ENCODE measurements around the gene DOP1A. TPM values are rescaled to one million over a fixed set of nuclear protein-coding genes. Genes with fewer than 3 reads are reported as not detected.

The DOP1A gene
- total RNA-seq, 2 experiments from 2014 or later, result 6.6 to 7.7 TPM

GRCh38 chr6:83192456-83192855 is 125.0 kb downstream of the DOP1A start:
- ATAC-seq (peak; percentile 3), DNase-seq (no peak)
- CTCF ChIA-PET, result interaction anchor here (2.8 to 9.7 kb wide), 2 partner anchors 23 to 126 kb away, joined by 11 to 70 read pairs; partner anchors contain the start of genes DOP1A and UBE3D
- Mint-ChIP-seq H3K27me3 (no peaks in the 10 kb centered on the region), H3K4me3 (peak overlapping the region; percentile 96), H3K27ac (peak overlapping the region; percentile 91), H3K4me1 (ENCODE audit: low read depth) (peaks cover 48% of the 10 kb centered on the region), H3K36me3 (ENCODE audit: low read depth) (peaks cover 20% of the 10 kb centered on the region), H3K9me3 (no peaks in the 10 kb centered on the region)
- POLR2A ChIA-PET, result no interaction called here
- TF ChIP-seq CTCF (IDR thresholded peaks at IDR 0.05), result no peak
- intact Hi-C loops (cut with micrococcal nuclease), result loop anchor here (5.0 kb wide), 1 partner anchor 125 kb away; the partner anchor contains the start of genes DOP1A and UBE3D

- Mint-ChIP-seq H3K27me3 (no peaks in the 10 kb centered on the region), H3K36me3 (ENCODE audit: low read depth) (peaks cover 20% of the 10 kb centered on the region), H3K9me3 (no peaks in the 10 kb centered on the region), H3K4me1 (ENCODE audit: low read depth) (peaks cover 48% of the 10 kb centered on the region), H3K4me3 (peak within 1 kb of the TSS; percentile 96), H3K27ac (peak within 1 kb of the TSS; percentile 91)
- DNase-seq (peak; percentile 89), ATAC-seq (peak; percentile 98)
- ChIA-PET POLR2A (interaction anchor here (0.6 kb wide), 1 partner anchor 127 kb away, joined by 3 read pairs; the partner anchor contains the start of gene UBE3D), CTCF (interaction anchor here (2.8 to 9.7 kb wide), 2 partner anchors 22 to 127 kb away, joined by 11 to 70 read pairs; partner anchors contain the start of genes DOP1A and UBE3D)
- intact Hi-C loops (cut with micrococcal nuclease), result loop anchor here (5.0 kb wide), 1 partner anchor 126 kb away; the partner anchor contains the start of genes DOP1A and UBE3D
- no peak for TF ChIP-seq CTCF (IDR thresholded peaks at IDR 0.05)
These were observed 125.6 kb downstream of the DOP1A start, which contains the start of the genes PGM3 and RWDD2A for GRCh38 chr6:83192871-83193746. PGM3 (minus strand) TSS chr6:83193265; CDS start chr6:83191012, 2,253 bp downstream. RWDD2A (plus strand) TSS chr6:83193357; CDS start chr6:83194452, 1,095 bp downstream.

GRCh38 chr6:83193747-83194566 is 126.5 kb downstream of the DOP1A start:
- H3K9me3 Mint-ChIP-seq, result no peaks in the 10 kb centered on the region
- CTCF ChIA-PET, result interaction anchor here (1.7 to 9.7 kb wide), 3 partner anchors 15 to 128 kb away, joined by 5 to 70 read pairs (median 11); partner anchors contain the start of genes DOP1A and UBE3D
- ATAC-seq (peak; percentile 7), DNase-seq (peak; percentile 15)
- H3K27ac Mint-ChIP-seq, result no peak overlapping the region
- H3K4me1 Mint-ChIP-seq (ENCODE audit: low read depth), result peaks cover 44% of the 10 kb centered on the region
- no peaks in the 10 kb centered on the region for H3K27me3 Mint-ChIP-seq
- intact Hi-C loops (cut with micrococcal nuclease), result loop anchor here (5.0 kb wide), 1 partner anchor 127 kb away; the partner anchor contains the start of genes DOP1A and UBE3D
- TF ChIP-seq CTCF (IDR thresholded peaks at IDR 0.05), result no peak
- H3K36me3 Mint-ChIP-seq (ENCODE audit: low read depth), result peaks cover 14% of the 10 kb centered on the region
- POLR2A ChIA-PET, result interaction anchor here (0.6 to 1.3 kb wide), 2 partner anchors 128 to 129 kb away, joined by 3 read pairs; partner anchors contain the start of gene UBE3D
- peak overlapping the region; percentile 96 for H3K4me3 Mint-ChIP-seq

GRCh38 chr6:83198486-83199172 is 131.2 kb downstream of the DOP1A start:
- H3K36me3 Mint-ChIP-seq (ENCODE audit: low read depth), result peaks cover 2% of the 10 kb centered on the region
- intact Hi-C loops (cut with micrococcal nuclease), result no loop called here
- no peak overlapping the region for H3K27ac Mint-ChIP-seq
- H3K27me3 Mint-ChIP-seq, result no peaks in the 10 kb centered on the region
- H3K4me3 Mint-ChIP-seq, result no peak overlapping the region
- ATAC-seq (no peak), DNase-seq (no peak)
- POLR2A ChIA-PET, result no interaction called here
- no peaks in the 10 kb centered on the region for H3K9me3 Mint-ChIP-seq
- CTCF ChIA-PET, result interaction anchor here (2.5 to 2.9 kb wide), 2 partner anchors 17 to 132 kb away, joined by 15 to 21 read pairs; partner anchors contain the start of genes DOP1A and UBE3D
- no peak for TF ChIP-seq CTCF (IDR thresholded peaks at IDR 0.05)
- H3K4me1 Mint-ChIP-seq (ENCODE audit: low read depth), result peaks cover 23% of the 10 kb centered on the region
